IMR-90 (cell line): Measurements from ENCODE around the gene PRLH. TPM values are rescaled to one million over a fixed set of nuclear protein-coding genes. Genes with fewer than 3 reads are reported as not detected.
"Not testable (repeated sequence)": the region's sequence is repeated elsewhere in the genome, so short reads cannot be mapped to it uniquely, and the experiment has no call there.

Source experiments
- ATAC-seq: fragments of 200-7000 bp; cut with Tn5 transposase; 2 replicates; pipeline ENCODE4 v1.9.1; 2020; ENCODE audit warnings: low read depth, mild to moderate bottlenecking, moderate library complexity
- BruUV-seq: library from RNA; stranded (reverse); fragments of 400-500 nt; replicated peaks from 2 replicates; lab custom pipeline; 2021; lab: Mats Ljungman, UMichigan
- CTCF ChIA-PET: fragments of 300-600 bp; formaldehyde crosslinking; extraction: SDS; loops from one replicate; lab custom pipeline; 2021; ENCODE audit warnings: antibody characterized with exemption; lab: Yijun Ruan, JAX
- POLR2A ChIA-PET: fragments of 300-600 bp; sonication (Branson Sonifier 250); formaldehyde crosslinking; loops from one replicate; lab custom pipeline; 2022; ENCODE audit warnings: antibody characterized with exemption; ENCODE audit not compliant: unreplicated experiment; lab: Charles Lee
- DNase-seq: peaks from one replicate; pipeline ENCODE4 v3.0.0; 2013
- H2AFZ ChIP-seq: replicated peaks from 2 replicates; pipeline ENCODE3; 2013; ENCODE audit warnings: low read length, mild to moderate bottlenecking; ENCODE audit not compliant: poor library complexity
- H2AK5ac ChIP-seq: 2 replicates; pipeline ENCODE4 v1.6.1; 2013; ENCODE audit warnings: low read depth, low read length, inconsistent platforms
- H2AK9ac ChIP-seq: replicated peaks from 2 replicates; pipeline ENCODE3; 2013; ENCODE audit warnings: mild to moderate bottlenecking, low read depth, low read length, moderate library complexity; ENCODE audit not compliant: poor library complexity
- H2BK120ac ChIP-seq: 2 replicates; pipeline ENCODE4 v1.6.1; 2013; ENCODE audit warnings: low read depth, low read length, inconsistent platforms
- H2BK15ac ChIP-seq: 3 replicates; pipeline ENCODE4 v1.6.1; 2013; ENCODE audit warnings: low read depth, low read length, inconsistent platforms
- H2BK20ac ChIP-seq: 2 replicates; pipeline ENCODE4 v1.6.1; 2013; ENCODE audit warnings: low read depth, mild to moderate bottlenecking, inconsistent platforms, low read length, moderate library complexity
- H2BK5ac ChIP-seq: 2 replicates; pipeline ENCODE4 v1.6.1; 2013; ENCODE audit warnings: mild to moderate bottlenecking, low read depth, low read length, inconsistent platforms; ENCODE audit not compliant: poor library complexity, severe bottlenecking
- H3K14ac ChIP-seq: replicated peaks from 2 replicates; pipeline ENCODE4 v1.6.1; 2013; ENCODE audit warnings: low read depth, low read length, inconsistent platforms
- H3K18ac ChIP-seq: 2 replicates; pipeline ENCODE4 v1.6.1; 2013; ENCODE audit warnings: low read depth, low read length, control low read depth
- H3K23ac ChIP-seq: 2 replicates; pipeline ENCODE4 v1.6.1; 2013; ENCODE audit warnings: low read depth, low read length, inconsistent platforms
- H3K27ac ChIP-seq: 2 replicates; pipeline ENCODE4 v1.5.1; 2013; ENCODE audit warnings: mild to moderate bottlenecking, control low read depth, low read length; ENCODE audit not compliant: insufficient read depth
- H3K27me3 ChIP-seq: 2 replicates; pipeline ENCODE4 v1.6.1; 2013; ENCODE audit warnings: low read length; ENCODE audit not compliant: control insufficient read depth, insufficient read depth
- H3K36me3 ChIP-seq: 2 replicates; pipeline ENCODE4 v1.6.1; 2013; ENCODE audit warnings: low read length, mixed read lengths; ENCODE audit not compliant: control insufficient read depth, insufficient read depth
- H3K4ac ChIP-seq: 2 replicates; pipeline ENCODE4 v1.6.1; 2013; ENCODE audit warnings: low read depth, low read length, inconsistent platforms
- H3K4me1 ChIP-seq: 2 replicates; pipeline ENCODE4 v1.6.1; 2013; ENCODE audit warnings: low read length, mixed read lengths; ENCODE audit not compliant: control insufficient read depth, insufficient read depth
- H3K4me2 ChIP-seq: 2 replicates; pipeline ENCODE4 v1.6.1; 2013; ENCODE audit warnings: low read depth, mild to moderate bottlenecking, control low read depth, low read length, moderate library complexity
- H3K4me3 ChIP-seq: 2 replicates; pipeline ENCODE4 v1.5.1; 2013; ENCODE audit warnings: low read depth, mild to moderate bottlenecking, control low read depth, low read length, moderate library complexity; ENCODE audit not compliant: insufficient read depth
- H3K56ac ChIP-seq: 2 replicates; pipeline ENCODE4 v1.6.1; 2013; ENCODE audit warnings: low read length, inconsistent platforms; ENCODE audit not compliant: insufficient read depth; ENCODE audit errors: extremely low read depth
- H3K79me1 ChIP-seq, 2 experiments: 2 replicates each; pipeline ENCODE4 v1.6.1; 2013; ENCODE audit warnings: low read length in 2 of 2, inconsistent platforms in 1 of 2, low read depth in 1 of 2
- H3K9ac ChIP-seq: 2 replicates; pipeline ENCODE4 v1.6.1; 2013; ENCODE audit warnings: low read depth, low read length, control low read depth
- H3K9me1 ChIP-seq: 2 replicates; pipeline ENCODE4 v1.6.1; 2013; ENCODE audit warnings: low read length, inconsistent platforms; ENCODE audit not compliant: insufficient read depth
- H3K9me3 ChIP-seq: 2 replicates; pipeline ENCODE4 v1.6.1; 2013; ENCODE audit warnings: low read length; ENCODE audit not compliant: control insufficient read depth, insufficient read depth
- H4K20me1 ChIP-seq: 2 replicates; pipeline ENCODE4 v1.6.1; 2013; ENCODE audit warnings: low read length, inconsistent platforms; ENCODE audit not compliant: insufficient read depth
- H4K5ac ChIP-seq: 2 replicates; pipeline ENCODE4 v1.6.1; 2013; ENCODE audit warnings: mild to moderate bottlenecking, low read depth, low read length, control low read depth
- H4K8ac ChIP-seq, 2 experiments: 2 replicates each; pipeline ENCODE4 v1.6.1; 2013; ENCODE audit warnings: low read depth in 2 of 2, low read length in 2 of 2, control low read depth in 1 of 2, inconsistent platforms in 1 of 2
- H4K91ac ChIP-seq: 2 replicates; pipeline ENCODE4 v1.6.1; 2013; ENCODE audit warnings: low read depth, low read length, inconsistent platforms; ENCODE audit not compliant: insufficient read depth
- CTCF ChIP-seq: conservative IDR thresholded peaks from 2 replicates; pipeline ENCODE4 v1.5.1; 2012; ENCODE audit warnings: mild to moderate bottlenecking, low read depth, low read length, improper control_type of control experiment
- ELK1 ChIP-seq: fragments of 150-350 bp; IDR thresholded peaks from 2 replicates; pipeline ENCODE4 v1.6.1; 2016; ENCODE audit warnings: low read depth, mild to moderate bottlenecking, low read length, moderate library complexity, borderline replicate concordance
- MXI1 ChIP-seq: IDR thresholded peaks from 2 replicates; pipeline ENCODE4 v1.6.1; 2012; ENCODE audit warnings: low read depth, mild to moderate bottlenecking, low read length, moderate library complexity, borderline replicate concordance
- WGBS, 2 experiments: methylation state at CpG; one replicate each; pipeline versions ENCODE4 v1.1.5 to v1.1.7; 2013; ENCODE audit warnings: missing lambda C conversion rate in 2 of 2; ENCODE audit not compliant: insufficient read length in 1 of 2; ENCODE audit errors: extremely low coverage in 2 of 2; 5-methylcytosine and 5-hydroxymethylcytosine counted together
- dilution Hi-C: fragments of 300-500 bp; cut with HindIII; formaldehyde crosslinking; loops from one replicate; pipeline ENCODE4 v1.14.3; 2018; ENCODE audit warnings: low sequenced_read_pairs; ENCODE audit not compliant: unreplicated experiment
- in situ Hi-C: fragments of 300-500 bp; cut with MboI; formaldehyde crosslinking; loops from 3 replicates; pipeline ENCODE4 v1.14.3; 2019; ENCODE audit warnings: low sequenced_read_pairs, inconsistent platforms, mixed read lengths
- intact Hi-C: fragments of 100-400 bp; cut with micrococcal nuclease; formaldehyde crosslinking; loops from 2 replicates; pipeline ENCODE4 v1.10.0; 2022
- polyA plus RNA-seq, 3 experiments: library from polyadenylated mRNA; depleted of rRNA; stranded (reverse); fragments of >200 nt; gene quantifications; 2 replicates each; pipeline ENCODE4 v1.2.3, GENCODE V29; 2012; ENCODE audit warnings: low replicate concordance in 1 of 3
- total RNA-seq: library from RNA; depleted of rRNA; stranded (reverse); fragments of >200 nt; gene quantifications from 2 replicates; pipeline ENCODE4 v1.2.3, GENCODE V29; 2012

PRLH gene
- total and polyA plus RNA-seq, 2 of the 4 experiments (the other 2 are of a cell fraction): not detected

GRCh38 chr2:237594514-237594871, 28.1 kb downstream of the PRLH start:
- Histone ChIP-seq H2BK5ac (no peak overlapping the region), H3K18ac (no peak overlapping the region), H3K27me3 (no peaks in the 10 kb centered on the region), H3K56ac (no peak overlapping the region), H3K9ac (no peak overlapping the region), H4K5ac (no peak overlapping the region), H2AK9ac (peak overlapping the region; percentile 29), H3K4me2 (no peak overlapping the region), H3K36me3 (no peaks in the 10 kb centered on the region), H3K4ac (peak overlapping the region; percentile 3; the same call in 1 of the 2 replicates), H3K4me1 (peaks cover 6% of the 10 kb centered on the region), H2BK20ac (no peak overlapping the region), H3K4me3 (no peak overlapping the region), H3K14ac (no peak overlapping the region; the same call in 1 of the 2 replicates), H2AFZ (peak overlapping the region; percentile 52), H3K27ac (no peak overlapping the region), H4K91ac (no peak overlapping the region), H3K9me3 (no peaks in the 10 kb centered on the region), H2AK5ac (peak overlapping the region; percentile 2; the same call in 1 of the 2 replicates), H3K23ac (no peak overlapping the region), H3K9me1 (no peaks in the 10 kb centered on the region), H3K79me1 (no peaks in the 10 kb centered on the region), H2BK15ac (no peak overlapping the region), H2BK120ac (peak overlapping the region; percentile 42; the same call in 1 of the 2 replicates), H4K8ac (no peak overlapping the region), H4K20me1 (no peaks in the 10 kb centered on the region)
- TF ChIP-seq ELK1 (no peak), MXI1 (no peak), CTCF (no peak)
- intact Hi-C loops: no loop called here
- 29% methylated on average over 2 of the region's 5 CpGs; no CpG with 5 or more reads in 1 of the 2 experiments for WGBS, 2 experiments
- DNase-seq (peak; percentile 25), ATAC-seq (peak; percentile 72)
- BruUV-seq: no TSS peak
- CTCF ChIA-PET: no interaction called here
- in situ Hi-C loops: loop anchor here (5.0 kb wide), 1 partner anchor 148 kb away; no protein-coding TSS in a partner anchor
- dilution Hi-C loops: no loop called here
- POLR2A ChIA-PET: no interaction called here

GRCh38 chr2:237595829-237596519, 29.6 kb downstream of the PRLH start:
- H3K79me1 ChIP-seq, ATAC-seq, H3K4me3 ChIP-seq, H2BK15ac ChIP-seq, H3K27ac ChIP-seq, H4K5ac ChIP-seq, H3K18ac ChIP-seq, H4K91ac ChIP-seq, dilution Hi-C loops, H3K36me3 ChIP-seq, H2AK9ac ChIP-seq, H3K23ac ChIP-seq, H2BK120ac ChIP-seq, DNase-seq, intact Hi-C loops, H3K14ac ChIP-seq, BruUV-seq, H3K9ac ChIP-seq, H2AK5ac ChIP-seq, in situ Hi-C loops, H3K56ac ChIP-seq, H4K20me1 ChIP-seq, H4K8ac ChIP-seq, H3K9me1 ChIP-seq, H3K27me3 ChIP-seq, H2AFZ ChIP-seq, H2BK5ac ChIP-seq, H3K9me3 ChIP-seq, H2BK20ac ChIP-seq, H3K4me1 ChIP-seq, H3K4ac ChIP-seq, H3K4me2 ChIP-seq, POLR2A ChIA-PET: not testable (repeated sequence)
- CTCF ChIA-PET: interaction anchor here (0.7 kb wide), 1 partner anchor 176 kb away, joined by 4 read pairs; no protein-coding TSS in a partner anchor
- no CpG with 5 or more reads among the region's 5 CpGs for WGBS, 2 experiments
